ENCODE data around the gene TCF7L2.

- no peak for TF ChIP-seq CTCF (conservative IDR thresholded peaks at IDR 0.05 in 1 of 2, IDR thresholded peaks at IDR 0.05 in 1 of 2; ENCODE audit: extremely low read depth in 1 of 2, insufficient read depth in 1 of 2, low read depth in 1 of 2, low read length in 2 of 2)
- no peak for TF ChIP-seq EZH2 (IDR thresholded peaks at IDR 0.05; ENCODE audit: borderline replicate concordance, low read length)
Measured at GRCh38 chr10:112915590-112916572, 34.2 kb upstream of the TCF7L2 start.

All from mammary epithelial cell (primary cell).